RWPE1 (cell line): ENCODE results near the gene DMRTB1.

Source experiments
- CTCF ChIA-PET: fragments of 350-600 bp; sonication (Branson Sonifier 250); formaldehyde crosslinking; extraction: SDS; loops from one replicate; lab custom pipeline; 2021; lab: Yijun Ruan, JAX
- POLR2A ChIA-PET: fragments of 400-600 bp; formaldehyde crosslinking; extraction: SDS; loops from one replicate; lab custom pipeline; 2020; ENCODE audit warnings: antibody characterized with exemption; ENCODE audit not compliant: low non-redundant PET; lab: Yijun Ruan, JAX
- DNase-seq: peaks from one replicate; pipeline ENCODE4 v3.0.0; 2012; ENCODE audit warnings: low spot score
- H3K27ac ChIP-seq: fragments of 450-650 bp; 2 replicates; pipeline ENCODE4 v1.5.1; 2017
- CTCF ChIP-seq: fragments of 450-650 bp; conservative IDR thresholded peaks from 2 replicates; pipeline ENCODE4 v1.5.1; 2017; ENCODE audit warnings: low read depth, mild to moderate bottlenecking

The DMRTB1 gene

GRCh38 chr1:53473463-53473862 lies 14.3 kb downstream of the DMRTB1 start:
- CTCF ChIA-PET, result interaction anchor here (0.5 to 0.7 kb wide), 2 partner anchors 208 to 386 kb away, joined by 3 to 4 read pairs; no protein-coding TSS in a partner anchor
- POLR2A ChIA-PET, result no interaction called here
- H3K27ac ChIP-seq, result no peak overlapping the region
- DNase-seq, result no peak
- TF ChIP-seq CTCF, result no peak

GRCh38 chr1:53475664-53476063 lies 16.5 kb downstream of the DMRTB1 start:
- POLR2A ChIA-PET, result no interaction called here
- CTCF ChIA-PET, result no interaction called here
- DNase-seq, result no peak
- no peak overlapping the region for H3K27ac ChIP-seq
- no peak for TF ChIP-seq CTCF

- no peak for DNase-seq
- POLR2A ChIA-PET, result no interaction called here
- CTCF ChIA-PET, result no interaction called here
- no peak for TF ChIP-seq CTCF
- no peak overlapping the region for H3K27ac ChIP-seq
Observed at GRCh38 chr1:53476579-53476978, 17.4 kb downstream of the DMRTB1 start.

GRCh38 chr1:53477651-53478501 lies 18.7 kb downstream of the DMRTB1 start:
- no peak for TF ChIP-seq CTCF
- ChIA-PET CTCF (interaction anchor here (0.5 to 0.6 kb wide), 2 partner anchors 8 to 270 kb away, joined by 3 to 4 read pairs; no protein-coding TSS in a partner anchor), POLR2A (no interaction called here)
- H3K27ac ChIP-seq, result no peak overlapping the region
- DNase-seq, result no peak

- TF ChIP-seq CTCF, result no peak
- ChIA-PET CTCF (no interaction called here), POLR2A (no interaction called here)
- H3K27ac ChIP-seq, result no peak overlapping the region
- no peak for DNase-seq
Observed at GRCh38 chr1:53478502-53478818, 19.3 kb downstream of the DMRTB1 start.

- ChIA-PET POLR2A (no interaction called here), CTCF (no interaction called here)
- H3K27ac ChIP-seq, result no peak overlapping the region
- TF ChIP-seq CTCF, result no peak
- no peak for DNase-seq
Observed at GRCh38 chr1:53480678-53481077, 21.5 kb downstream of the DMRTB1 start.
